HG03066 (cell line): ENCODE data around the gene RNF224.

Source experiments
- ATAC-seq: cut with Tn5 transposase; IDR thresholded peaks from one replicate; pipeline ENCODE4 v1.9.1; 2021; ENCODE audit warnings: low read depth; ENCODE audit not compliant: unreplicated experiment

Gene RNF224

DNA sequence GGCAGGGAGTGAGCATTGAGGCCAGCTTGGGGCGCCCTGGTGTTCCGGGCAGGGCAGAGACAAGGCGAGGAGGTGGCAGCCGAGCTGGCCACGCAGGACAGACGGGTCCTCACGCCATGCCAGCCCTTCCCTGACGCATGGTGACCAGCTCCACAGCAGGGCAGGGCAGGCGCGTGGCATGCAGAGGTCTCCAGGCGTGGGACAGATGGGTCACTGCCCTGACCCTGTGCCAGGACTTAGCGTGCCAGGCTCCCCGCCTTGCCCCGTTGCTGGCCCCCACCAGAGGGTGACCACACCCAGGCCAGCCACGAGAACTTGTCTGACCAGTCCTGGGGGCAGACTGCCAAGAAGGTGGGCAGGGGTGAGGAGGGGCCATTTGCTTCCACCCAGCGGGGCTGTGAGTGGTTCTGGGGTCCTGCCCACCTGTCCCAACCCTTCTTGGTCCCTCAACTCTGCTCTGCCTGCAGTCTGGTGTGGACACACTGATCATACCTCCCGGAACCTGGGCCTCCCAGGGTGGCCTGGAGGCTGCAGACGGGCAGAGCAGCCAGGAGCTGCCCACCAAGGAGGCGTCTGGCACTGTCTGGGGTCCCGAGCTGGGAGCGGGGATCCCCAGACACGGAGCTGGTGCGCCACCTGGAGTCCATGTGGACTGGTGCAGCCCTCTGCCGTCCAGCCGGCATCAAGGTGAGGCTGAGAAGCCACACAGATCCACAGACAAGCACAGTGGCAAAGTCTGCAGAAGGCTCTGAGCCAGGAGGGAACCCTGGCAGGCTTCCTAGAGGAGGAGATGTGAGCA lies at the start of gene RNF224:
Gene RNF224, plus strand, starts transcription at position 449 of the 799 bp plus-strand sequence. CDS start 834 bp downstream, outside the sequence.
- no peak for ATAC-seq

DNA sequence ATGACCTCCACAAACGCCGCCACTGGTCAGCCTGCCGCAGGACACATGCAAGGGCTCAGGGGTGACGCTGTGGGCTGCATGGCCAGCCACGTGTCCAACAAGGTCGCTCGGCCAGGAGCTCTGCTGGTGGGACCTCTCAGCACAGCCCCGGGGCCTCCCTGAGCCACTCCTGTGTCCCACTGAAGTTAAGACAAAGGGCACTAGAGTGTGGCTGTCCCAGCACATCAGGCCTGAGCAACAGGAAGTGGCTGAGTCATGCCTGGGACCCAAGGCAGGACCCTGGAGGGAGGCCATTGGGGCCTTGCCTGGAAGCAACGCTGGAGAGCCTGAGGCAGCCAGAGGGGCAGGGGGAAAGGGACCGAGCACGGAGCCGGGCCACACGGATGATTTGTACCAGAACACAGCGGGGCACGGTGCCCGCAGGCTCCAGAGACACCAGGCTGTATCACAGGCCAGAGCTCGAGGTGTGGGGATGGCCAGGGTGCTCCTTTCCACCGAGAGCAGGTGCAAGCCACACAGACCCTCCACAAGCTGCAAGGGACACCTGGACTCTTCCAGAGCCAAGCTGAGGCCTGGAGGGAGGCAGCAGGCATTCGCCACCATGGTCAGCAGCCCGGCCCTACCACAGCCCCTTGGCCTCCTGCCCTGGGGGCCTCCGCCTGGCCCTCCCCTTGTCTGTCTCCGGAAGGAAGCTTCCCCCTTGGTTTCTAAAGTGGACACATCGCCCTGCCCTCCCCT lies 48.9 kb upstream of the RNF224 start:
- no peak for ATAC-seq

DNA sequence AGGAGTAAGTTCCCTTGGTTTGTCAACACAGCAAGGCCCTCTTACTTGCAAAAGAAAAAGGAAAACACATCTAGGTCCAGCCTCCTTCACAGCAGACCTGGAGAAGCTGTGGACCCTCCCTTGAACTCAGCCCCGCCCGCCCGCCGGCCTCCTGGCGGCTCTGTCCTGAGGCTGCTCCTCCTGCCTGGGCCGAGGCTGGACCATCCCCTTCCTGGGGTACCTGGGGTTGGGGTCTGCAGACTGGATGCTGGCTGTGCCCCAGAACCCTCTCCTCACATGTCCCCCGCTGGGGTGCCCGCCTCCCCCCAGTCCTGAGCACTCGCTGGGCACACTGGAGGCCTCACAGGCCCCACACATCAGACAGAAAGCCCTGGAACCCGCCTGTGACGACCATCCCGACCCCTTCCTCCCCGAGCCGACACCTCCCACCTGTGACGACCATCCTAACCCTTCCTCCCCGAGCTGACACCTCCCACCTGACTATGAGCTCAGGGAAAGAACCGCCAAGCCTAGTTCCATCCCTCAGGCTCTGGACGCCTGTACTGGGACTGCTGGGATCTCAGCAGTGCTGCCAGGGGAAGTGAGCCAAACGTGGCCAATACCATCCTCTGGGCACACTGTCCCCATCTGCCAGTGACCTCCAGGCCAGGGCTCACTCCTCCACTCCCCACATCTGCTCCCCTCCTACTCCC lies 48.2 kb upstream of the RNF224 start:
- ATAC-seq = no peak

DNA sequence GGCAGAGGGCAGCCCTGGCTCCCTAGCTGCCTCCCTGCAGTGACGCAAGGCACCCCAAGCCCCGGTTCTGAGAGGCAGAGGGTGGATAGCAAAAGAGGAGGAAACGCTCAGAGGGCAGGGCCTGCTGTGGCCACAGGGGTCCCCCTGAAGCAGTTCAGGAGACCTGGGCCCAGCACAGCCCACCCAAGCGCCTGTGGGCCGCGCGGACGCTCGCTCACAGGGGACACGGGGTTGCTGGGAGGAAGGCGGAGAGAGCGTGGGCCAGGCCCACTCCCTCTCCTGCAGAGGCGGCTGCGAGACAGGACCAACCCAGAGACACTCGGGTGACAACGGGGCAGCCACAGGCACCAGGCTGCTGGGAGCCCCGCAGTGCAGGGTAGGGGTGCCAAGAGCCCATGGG lies 47.5 kb upstream of the RNF224 start:
- ATAC-seq = no peak

DNA sequence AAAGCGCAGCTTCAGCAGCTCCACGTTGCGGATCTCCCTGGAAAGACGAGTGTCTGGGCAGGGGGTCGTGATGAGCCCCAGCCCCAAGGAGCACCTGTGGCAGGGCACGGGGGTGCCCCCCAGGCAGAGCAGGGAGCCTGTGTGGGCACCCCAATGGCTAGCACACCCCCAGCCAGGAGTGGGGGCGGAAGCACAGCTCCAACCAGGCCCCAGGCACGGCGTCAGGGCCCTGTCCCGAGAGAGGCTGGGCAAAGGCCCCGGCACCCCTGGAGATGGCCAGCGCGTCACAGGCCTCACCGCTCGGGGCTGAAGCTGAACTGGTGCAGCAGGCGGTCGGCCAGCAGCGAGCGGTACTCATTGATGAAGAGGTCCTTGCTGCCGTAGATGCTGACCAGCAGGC lies 46.8 kb upstream of the RNF224 start:
- no peak for ATAC-seq

DNA sequence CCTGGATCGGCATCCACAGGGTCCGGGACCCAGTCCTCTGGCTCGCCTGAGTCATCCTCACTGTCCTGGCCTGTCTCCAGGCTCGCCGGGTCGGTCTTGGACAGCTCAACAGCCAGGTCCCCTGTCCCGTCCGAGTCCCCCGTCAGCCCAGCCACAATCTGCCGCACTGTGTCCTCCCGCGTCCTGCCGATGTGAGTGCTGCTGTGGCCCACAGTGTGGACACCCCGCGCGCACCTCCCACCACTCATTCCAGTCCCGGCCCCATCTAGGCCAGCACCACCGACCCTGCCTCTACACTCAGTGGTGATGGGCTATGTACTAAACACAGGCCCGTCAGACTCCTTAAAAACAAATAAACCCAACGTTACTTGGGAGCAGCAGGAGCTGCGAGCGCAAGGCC lies 45.6 kb upstream of the RNF224 start:
- ATAC-seq = no peak

DNA sequence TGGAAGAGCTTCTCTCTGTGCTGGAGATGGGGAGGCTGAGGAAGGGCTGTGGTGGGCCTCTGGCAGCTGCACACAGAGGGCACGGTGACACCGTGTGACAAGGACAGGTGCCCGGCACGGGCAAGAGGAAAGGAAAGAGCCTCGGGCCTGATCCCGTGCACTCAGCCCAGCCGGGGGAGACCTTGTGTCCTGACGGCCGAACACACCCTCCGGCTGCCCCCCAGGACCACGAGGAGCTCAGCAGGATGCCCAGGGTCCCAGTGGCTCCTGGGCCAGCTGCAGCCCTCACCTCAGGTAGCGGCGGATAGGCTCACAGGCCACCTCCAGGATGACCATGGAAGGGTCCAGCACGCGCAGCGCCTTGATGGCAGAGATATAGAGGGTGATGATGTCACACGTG lies 44.5 kb upstream of the RNF224 start:
- ATAC-seq = no peak

DNA sequence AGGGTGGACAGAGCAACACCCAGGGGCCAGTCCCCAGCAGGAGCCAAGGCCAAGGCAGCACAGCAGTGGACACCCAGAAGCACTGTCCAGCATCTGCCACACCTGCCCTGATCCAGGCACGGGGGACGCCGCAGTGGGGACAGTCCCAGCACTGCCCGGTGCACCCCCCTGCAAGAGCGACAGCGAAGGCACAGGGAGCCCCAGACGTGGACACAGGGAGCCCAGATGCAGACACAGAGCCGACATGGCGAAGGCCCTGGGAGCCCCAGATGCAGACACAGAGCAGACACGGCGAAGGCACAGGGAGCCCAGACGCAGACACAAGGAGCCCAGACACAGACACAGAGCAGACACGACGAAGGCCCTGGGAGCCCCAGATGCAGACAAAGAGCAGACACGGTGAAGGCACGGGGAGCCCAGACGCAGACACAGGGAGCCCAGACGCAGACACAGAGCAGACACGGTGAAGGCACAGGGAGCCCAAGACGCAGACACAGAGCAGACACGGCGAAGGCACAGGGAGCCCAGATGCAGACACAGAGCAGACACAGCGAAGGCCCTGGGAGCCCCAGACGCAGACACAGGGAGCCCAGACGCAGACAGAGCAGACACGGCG lies 43.2 kb upstream of the RNF224 start:
- ATAC-seq = no peak

DNA sequence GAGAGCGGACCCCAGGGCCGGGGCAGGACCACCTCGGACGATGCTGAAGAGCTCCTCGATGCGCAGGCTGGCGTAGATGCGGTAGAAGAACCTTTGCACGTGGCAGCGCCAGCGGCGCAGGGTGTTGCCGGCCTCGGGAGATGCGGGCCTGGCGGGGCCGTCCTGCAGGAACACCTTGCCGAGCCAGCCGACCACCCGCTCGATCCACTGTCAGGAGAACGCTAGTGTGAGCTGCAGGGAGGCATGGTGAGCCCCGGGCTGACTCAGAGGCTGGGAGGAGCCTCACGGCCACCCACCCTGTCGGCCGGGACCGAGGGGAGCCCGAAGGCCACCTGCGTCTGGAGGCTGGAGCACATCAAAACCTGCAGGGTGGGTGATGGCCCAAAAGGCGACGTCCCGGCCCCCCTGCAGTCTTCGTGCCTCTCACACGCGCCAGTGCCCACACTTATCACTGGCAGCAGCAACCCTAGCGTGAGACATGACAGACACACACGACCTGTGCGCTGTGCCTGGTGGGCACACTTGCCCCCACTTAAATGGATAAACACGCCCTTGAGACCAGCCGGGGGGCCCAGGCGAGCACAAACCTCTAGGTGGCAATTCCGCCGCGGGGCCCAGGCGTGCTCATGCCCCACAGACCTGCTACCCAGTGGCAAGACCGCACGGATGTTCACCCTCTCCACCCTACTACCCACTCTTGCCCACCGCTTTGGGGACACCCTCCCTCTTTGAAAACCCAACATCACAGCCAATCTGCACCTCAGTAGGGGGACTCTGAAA lies 42.2 kb upstream of the RNF224 start:
- no peak for ATAC-seq

DNA sequence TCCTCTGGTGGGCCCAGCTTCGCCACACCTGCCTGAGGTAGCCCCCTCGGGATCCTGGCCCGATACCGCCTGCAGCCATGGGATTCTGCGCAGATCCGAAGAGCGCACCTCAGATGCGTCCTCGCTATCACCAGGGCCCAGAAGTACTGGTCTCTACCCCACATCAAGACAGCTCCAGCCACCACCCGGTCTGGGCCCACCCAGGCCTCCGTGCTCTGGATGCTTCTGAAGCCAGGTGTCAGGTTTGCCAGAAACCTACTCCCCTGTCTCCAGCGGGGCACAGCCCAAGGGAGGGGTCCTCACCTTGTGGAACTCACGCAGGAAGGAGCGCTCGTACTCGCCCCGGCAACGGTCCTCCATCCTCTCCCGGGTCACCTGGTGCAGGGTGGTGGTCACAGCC lies 41.4 kb upstream of the RNF224 start:
- ATAC-seq = no peak

DNA sequence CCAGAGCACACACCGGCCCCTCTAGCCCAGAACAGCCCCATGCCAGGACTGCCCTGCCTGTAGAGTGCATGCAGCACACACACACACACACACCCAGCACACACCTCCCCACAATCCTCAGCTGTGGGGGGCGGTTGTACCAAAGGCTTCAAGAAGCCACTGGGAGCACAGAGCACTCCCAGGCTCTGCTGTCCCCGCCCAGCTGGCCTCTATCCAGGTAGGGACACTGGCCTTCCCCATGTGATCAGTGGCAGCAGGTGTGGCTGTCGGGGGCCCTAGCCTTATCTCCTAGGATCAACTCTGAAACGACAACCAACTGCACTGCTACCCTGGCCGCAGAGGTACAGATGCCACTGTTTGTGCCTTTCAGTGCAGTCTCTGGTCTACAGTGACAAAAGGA lies 40.9 kb upstream of the RNF224 start:
- no peak for ATAC-seq

DNA sequence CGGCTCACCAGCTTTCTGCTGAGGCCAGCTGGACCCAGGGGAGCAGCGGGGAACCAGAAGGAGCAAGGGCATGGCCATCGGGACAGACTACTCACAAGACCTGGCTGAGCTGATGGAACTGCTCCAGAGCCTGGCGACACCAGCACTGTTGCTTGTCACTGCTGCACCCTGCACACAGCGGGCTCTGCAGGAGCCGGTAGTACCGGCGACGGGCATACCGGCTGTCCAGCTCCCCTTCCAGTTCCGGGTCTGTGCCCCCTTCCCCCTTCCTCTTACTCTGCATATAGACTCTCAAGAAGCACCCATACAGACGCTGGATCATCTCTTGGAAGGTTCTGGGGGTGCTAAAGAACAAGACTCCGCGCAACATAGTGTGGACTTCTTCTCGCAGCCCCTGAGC lies 39.9 kb upstream of the RNF224 start:
- ATAC-seq = no peak

DNA sequence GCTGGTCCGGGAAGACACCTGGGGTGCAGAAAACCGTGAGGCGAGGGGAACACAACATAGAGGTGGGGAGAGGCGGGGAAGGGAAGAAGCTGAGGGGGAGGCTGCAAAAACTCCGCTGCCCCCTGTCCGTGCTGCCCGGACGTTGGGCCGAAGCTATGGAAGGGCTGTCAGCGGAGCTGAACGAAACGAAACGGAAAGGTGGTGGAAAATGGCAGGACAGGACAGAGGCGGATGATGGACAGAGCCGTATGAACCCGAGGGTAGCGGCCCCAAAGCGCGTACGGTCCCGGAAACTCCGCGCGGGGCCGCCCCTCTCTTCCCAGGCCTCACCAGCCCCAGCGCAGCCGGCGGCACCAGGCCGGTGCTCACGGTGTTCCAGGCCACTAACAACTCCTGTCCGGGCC lies 39.2 kb upstream of the RNF224 start:
- ATAC-seq = no peak

DNA sequence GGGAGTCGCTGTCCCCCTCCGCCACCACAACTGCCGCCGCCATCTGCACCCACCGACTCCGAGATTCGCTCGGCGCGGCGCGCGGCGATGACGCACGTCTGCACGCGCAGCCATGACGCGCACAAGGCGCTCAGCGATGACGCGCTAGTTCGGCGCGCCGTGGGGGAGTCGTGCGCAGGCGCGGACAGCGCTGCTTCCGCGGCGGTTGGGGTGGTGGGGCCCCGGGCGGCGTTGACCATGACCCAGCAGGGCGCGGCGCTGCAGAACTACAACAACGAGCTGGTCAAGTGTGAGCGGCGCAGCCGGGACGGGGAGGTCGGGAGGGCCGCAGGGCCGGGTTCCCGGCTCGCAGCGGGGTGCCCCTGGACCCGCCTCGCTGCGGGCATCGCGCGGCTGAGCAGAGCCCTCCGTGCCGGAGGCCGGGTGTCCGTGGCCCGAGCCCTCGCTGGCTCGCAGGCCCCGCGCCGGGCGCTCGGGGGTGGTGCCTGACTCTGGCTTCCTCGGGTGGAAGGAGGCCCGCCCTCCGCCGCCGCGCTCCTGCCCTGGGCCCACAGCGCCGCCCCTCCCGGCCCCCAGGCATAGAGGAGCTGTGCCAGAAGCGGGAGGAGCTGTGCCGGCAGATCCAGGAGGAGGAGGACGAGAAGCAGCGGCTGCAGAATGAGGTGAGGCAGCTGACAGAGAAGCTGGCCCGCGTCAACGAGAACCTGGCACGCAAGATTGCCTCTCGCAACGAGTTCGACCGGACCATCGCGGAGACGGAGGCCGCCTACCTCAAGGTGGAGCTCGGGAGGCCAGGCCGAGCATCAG lies 38.6 kb upstream of the RNF224 start, which contains the start of the genes ANAPC2 and SSNA1:
Gene ANAPC2, minus strand, starts transcription at position 71 of the 807 bp plus-strand sequence. Its CDS starts 28 bp downstream, at position 43.
Gene SSNA1, plus strand, starts transcription at position 187 of the 807 bp plus-strand sequence. Its CDS starts 51 bp downstream, at position 238.
- peak; percentile 82 for ATAC-seq

DNA sequence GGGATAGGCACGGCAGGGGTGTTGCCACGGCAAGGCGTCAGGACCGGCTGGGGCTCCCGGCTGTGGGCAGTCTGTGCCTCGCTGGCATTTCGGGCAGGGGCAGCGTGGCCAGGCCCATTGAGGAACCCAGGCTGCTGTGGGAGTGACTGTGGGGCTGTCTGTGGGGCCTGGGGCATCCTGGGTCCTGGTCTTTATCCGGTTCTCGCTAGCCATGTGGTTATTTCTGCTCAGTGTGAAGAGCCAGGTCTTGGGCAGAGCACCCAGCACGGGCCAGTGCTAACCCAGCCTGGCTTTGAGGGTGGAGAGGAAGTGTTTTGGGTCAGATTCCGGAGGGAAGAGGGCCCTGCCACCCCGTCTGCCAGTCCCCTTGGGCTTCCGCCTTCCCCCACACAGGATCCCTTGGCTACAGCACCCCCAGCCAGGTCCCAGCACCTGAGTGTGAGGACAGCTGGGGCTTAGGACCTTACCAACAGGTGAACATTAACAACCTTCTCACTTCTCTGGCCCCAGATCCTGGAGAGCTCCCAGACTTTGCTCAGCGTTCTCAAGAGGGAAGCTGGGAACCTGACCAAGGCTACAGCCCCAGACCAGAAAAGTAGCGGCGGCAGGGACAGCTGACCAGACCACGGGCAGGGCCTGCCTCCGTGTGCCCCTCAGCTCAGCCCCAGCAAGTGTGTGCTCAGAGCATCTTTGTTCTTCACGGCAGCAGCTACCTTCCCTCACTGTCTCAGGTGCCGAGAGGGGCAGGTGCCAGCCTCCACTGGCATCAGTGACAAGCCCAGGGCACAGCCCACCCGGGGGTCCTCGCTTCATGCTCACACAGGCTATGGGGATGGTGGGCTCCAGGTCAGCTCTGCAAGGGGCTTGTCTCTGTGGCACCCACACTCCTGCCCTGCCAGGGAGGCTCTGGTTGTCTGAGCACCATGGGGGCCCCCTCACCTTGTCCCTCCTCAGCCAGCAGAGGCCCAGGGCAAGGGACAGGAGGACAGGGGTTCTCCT lies 37.7 kb upstream of the RNF224 start:
- ATAC-seq = no peak

DNA sequence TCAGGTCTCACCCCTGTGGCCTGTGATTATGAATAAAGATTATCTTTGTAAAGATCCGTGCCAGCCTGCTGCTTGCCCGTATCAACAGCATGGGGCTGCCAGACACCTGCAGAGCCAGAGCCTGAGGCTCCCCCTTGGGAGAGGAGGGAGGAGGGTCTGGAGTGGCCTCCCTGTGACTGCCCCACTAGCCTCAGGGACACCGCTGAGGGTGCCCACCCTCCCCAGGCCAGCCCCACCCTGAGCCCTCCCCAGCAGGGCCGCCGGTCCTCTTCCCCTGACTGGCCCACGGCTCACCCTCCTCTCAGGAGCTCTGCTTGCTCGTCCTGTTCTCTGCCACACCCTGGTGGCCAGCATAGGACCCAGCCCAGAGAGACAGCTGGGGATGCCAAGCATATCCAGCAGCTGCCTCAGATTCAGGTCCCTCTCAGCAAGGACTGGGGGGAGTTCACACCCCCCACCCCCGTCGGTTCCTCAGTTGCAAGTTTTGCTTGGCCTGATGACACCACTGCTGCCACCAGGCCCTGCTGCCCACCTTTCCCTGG lies 36.9 kb upstream of the RNF224 start:
- no peak for ATAC-seq

DNA sequence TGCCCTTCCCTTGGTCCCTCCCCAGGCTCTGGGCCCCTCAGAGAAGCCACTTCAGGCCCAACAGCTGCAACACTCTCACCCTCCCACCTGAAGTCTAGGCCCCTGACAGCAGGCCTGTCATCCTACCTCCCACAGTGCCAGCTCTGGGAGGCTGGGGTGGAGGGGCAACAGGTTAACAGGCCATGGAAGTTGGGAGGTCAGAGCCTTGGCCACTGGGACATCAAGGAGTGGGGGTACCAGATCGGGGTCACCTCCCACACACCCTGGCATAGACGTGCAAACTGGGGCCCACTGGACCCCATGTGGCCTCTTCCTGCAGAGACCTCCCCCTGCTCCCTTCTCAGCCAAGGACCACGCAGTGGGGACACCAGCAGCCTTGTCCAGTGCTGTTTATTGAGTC lies 36.1 kb upstream of the RNF224 start:
- ATAC-seq = no peak
